ENCODE results near the gene MRPL24.
"Not testable (repeated sequence)": the region's sequence is repeated elsewhere in the genome, so short reads cannot be mapped to it uniquely, and the experiment has no call there.

Gene MRPL24

GRCh38 chr1:156740741-156741480 is at the start of gene MRPL24:
TSS of gene MRPL24 (minus strand) at chr1:156741088. CDS start at chr1:156738704, 2,384 bp downstream.
- DNase-seq (ENCODE audit: low spot score): peak; percentile 97

- no peak for DNase-seq (ENCODE audit: low spot score)
Measured at GRCh38 chr1:156789621-156790318, 48.9 kb upstream of the MRPL24 start.

- no peak for DNase-seq (ENCODE audit: low spot score)
Measured at GRCh38 chr1:156788136-156788535, 47.2 kb upstream of the MRPL24 start.

DNA sequence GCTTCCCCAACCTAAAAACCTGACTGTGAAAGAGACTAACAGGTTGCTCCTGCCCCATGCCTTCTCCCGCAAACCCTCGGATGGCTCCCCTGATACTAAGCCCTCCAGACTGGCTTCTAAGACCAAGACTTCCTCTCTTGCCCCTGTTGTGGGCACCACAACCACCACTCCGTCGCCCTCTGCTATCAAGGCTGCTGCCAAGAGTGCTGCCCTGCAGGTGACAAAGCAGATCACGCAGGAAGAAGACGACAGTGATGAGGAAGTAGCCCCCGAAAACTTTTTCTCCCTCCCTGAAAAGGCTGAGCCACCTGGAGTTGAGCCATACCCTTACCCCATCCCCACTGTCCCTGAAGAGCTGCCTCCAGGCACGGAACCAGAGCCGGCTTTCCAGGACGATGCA is 45.8 kb upstream of the MRPL24 start:
- no peak for DNase-seq (ENCODE audit: low spot score)

- DNase-seq (ENCODE audit: low spot score): no peak
Measured at GRCh38 chr1:156785458-156785857, 44.6 kb upstream of the MRPL24 start.

DNA sequence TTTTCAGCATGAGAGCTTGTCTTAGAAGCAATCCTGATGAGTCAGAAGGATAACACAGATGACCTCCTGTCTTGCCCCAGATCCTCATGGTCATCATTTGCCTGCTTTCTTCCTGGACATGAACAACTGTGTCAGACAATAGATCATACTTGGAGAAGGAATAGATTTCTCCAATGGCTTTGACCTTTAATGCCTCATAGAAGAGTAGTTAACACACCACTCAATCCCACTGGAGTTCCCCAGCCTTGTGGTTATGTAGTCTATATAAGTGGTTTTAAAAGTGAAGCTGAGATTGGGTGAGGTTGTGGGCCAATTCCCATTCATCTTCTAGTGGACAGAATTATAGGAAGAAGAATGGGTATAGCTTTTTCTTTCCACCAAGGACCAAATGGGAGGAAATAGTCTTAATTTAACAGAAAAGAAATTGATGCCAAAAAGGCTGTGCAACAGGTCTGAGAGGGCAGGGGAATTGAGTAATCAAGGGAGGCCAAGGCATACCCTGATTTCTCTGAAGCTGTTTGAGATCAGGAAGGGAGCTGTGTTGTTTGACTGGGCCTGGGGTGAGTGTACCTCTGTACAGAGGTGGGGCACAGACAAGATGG is 40.8 kb upstream of the MRPL24 start:
- DNase-seq (ENCODE audit: low spot score): peak; percentile 60

DNA sequence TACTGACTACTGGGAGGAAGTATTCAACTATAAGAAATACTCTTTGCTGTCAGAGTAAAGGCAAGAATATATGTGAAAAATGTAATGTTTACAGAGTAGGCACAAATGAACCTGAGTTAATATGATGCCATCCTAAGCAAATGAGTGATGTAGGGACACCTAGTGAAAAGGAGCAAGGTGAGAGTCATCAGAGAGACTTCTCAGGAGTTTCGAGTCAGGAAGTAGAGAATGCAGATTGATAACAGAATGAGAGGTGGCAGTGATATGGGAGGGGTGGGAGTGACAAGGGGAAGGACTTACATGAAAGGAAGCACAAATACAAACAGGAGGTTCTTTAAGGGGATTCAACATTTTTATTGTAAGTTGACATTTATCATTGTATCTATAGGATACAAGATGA is 36.7 kb upstream of the MRPL24 start:
- no peak for DNase-seq (ENCODE audit: low spot score)

DNA sequence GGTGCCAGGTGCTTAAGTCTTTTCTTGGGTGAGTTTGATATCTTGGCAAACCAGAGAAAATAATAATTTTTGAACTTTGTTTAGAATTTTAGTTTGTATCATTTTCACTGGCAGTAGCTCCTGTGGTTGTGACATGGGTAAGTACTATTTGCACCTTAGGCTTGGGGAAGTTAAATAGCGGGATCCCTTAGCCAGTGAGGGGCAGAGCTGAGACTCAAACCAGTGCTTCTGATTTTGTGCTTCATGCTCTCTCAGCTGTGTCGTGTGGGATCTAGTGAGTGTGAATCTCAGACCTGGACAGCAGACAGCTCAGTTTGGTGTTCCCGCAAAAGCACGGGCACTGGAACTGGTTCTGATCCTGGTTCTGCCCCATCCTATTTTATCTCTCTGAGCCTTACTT is 36.1 kb upstream of the MRPL24 start:
- DNase-seq (ENCODE audit: low spot score): no peak

- DNase-seq (ENCODE audit: low spot score): no peak
Measured at GRCh38 chr1:156775799-156776198, 34.9 kb upstream of the MRPL24 start.

DNA sequence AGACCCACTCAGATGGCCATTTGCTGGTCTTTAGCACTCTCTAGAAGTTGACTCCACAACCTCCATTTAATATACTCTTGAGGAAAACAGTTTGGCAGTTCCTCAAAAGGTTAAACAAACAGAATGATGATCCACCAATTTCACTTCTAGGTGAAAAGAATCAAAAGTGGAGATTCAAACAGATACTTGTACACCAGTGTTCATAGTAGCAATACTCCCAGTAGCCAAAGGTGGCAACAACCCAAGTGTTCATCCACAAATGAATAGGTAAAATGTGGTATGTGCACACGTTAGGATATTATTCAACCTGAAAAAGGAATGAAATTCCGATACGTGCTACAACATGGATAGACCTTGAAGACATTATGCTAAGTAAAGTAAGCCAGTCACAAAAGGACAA is 32.7 kb upstream of the MRPL24 start:
- no peak for DNase-seq (ENCODE audit: low spot score)

- DNase-seq (ENCODE audit: low spot score): no peak
Measured at GRCh38 chr1:156772728-156773497, 32.0 kb upstream of the MRPL24 start.

- no peak for DNase-seq (ENCODE audit: low spot score)
Measured at GRCh38 chr1:156772222-156772621, 31.3 kb upstream of the MRPL24 start.

DNA sequence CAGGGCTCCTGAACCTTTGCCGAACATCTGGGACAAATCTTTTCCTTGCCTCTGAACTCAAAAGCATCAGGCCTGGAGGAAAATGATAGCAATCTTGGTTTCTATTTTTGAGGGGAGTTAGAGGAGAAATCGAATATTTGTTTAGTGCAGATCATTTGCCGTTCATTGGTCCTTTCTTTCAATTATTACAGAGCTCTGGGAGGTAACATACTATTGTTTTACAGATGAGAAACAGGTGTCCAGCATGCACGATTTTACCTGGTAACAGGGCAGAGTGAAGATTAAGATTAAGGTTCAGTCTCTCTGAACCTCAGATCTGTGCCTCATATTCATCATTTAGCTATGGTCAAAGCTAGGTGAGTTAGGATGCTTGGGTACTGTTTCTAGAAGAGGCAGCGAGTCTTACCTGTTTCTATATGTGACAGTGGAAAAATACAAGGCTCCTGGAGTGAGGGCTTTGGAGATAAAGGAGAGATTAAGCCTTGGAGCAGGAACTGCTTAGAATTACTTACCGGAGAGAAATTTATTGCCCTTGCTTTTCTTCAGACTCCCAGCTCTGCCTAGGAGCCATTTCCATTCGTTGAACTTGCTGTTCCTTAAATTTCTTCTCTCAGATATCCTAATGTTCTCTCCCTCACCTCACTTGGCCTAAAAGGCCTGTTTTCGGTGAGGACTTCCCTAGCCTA is 27.9 kb upstream of the MRPL24 start:
- no peak for DNase-seq (ENCODE audit: low spot score)

- no peak for DNase-seq (ENCODE audit: low spot score)
Measured at GRCh38 chr1:156767879-156768604, 27.2 kb upstream of the MRPL24 start.

DNA sequence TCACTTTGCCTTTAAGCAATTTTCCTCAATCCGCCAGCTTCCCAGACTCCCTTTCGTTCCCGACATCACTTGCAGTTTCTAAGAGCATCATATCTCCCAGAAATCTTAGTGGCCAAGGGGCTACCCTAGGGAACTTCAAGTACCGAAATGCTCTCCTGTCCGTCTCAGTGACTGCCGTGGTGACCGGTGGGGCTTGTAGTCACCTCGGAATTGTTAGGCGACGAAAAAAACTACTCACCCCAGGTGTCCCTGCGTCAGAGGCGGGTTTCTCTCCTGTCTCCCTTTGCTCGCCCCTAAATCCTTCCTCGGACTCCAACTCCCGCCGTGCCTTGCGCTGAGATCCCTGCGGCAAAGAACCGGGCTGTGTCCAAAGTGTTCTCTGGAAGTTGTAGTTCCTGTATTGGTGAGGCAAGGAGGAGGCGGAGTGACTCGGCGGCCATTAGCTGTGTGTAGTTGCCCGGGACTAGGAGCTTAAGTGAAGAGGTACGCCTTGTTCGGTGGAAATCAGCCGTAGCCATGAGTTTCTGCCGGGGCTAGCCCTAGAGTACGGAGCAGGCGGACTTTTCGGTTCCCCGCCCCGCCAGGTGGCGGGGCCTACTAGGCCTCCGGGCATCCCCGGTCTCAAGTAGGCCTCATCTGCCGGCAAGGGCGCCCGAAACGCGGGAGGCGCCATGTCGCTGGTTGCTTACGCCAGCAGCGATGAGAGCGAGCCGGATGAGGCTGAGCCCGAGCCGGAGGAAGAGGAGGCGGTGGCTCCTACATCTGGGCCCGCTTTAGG is 26.4 kb upstream of the MRPL24 start, which contains the start of gene PRCC:
TSS of gene PRCC (plus strand) at position 435 of the 778 bp plus-strand sequence. CDS start at position 672, 237 bp downstream.
- DNase-seq (ENCODE audit: low spot score): peak; percentile 95

DNA sequence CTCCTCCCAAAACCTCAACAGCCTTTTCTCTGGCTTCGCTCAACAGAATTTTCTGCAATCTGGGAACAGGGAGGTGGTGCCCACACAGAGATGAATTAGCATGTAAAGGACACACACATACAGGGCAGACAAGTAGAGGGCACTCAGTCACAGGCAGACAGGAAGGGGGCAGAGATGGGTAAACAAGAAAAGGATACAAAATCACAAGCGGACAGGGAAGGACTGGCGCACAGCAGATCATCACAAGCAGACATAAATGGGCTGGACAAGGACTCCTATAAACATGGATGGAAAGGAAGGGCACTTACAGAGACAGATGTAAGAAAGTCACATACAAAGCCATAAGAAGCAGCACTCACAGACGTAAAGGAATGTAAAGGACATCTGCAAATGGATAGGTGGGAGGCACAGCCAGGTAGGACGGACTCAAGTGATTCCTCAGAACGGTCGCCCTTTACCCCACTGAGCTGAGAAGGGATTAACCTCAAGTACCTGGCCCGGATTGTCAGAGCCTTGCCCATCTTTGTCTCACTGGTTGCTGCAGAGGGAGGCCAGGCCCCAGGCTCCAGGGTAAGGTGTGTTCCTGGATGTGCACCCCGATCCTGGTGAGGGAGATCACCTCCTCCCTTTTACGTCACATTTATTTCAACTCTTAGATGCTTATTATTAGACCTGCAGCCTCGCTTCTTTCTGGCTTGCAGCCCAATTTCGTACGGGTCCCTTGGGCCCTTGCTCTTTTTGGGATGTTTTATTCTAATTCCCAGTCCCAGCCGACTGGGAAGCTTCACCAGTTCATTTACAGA is 25.6 kb upstream of the MRPL24 start:
- DNase-seq (ENCODE audit: low spot score): no peak

DNA sequence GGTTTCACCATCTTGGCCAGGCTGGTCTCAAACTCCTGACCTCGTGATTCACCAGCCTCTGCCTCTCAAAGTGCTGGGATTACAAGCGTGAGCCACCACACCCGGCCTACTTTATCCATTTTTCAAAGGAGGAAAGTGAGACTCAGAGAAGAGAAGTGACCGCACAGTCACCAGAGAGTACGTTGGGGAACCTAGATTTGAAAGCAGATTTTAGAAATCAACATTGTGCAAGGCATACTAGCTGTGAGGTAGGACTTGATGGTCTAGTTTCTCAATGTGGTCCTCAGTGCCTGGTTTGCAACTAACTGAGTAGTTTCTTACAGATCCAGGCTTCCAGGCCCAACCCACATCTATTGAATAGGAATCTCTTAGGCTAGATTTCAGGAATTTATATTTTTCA is 24.8 kb upstream of the MRPL24 start:
- no peak for DNase-seq (ENCODE audit: low spot score)

- DNase-seq (ENCODE audit: low spot score): not testable (repeated sequence)
Measured at GRCh38 chr1:156765136-156765535, 24.2 kb upstream of the MRPL24 start.

DNA sequence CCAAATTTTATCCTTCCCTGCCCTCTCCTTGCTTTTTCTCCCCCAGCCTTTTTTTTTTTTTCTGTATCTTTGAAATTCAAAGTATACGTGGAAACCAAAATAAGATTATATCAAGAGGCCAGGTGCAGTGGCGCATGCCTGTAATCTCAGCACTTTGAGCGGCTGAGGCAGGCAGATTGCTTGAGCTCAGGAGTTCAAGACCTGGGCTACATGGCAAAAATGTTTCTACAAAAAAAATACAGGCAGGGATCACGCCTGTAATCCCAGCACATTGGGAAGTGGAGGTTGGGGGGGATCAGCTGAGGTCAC is 19.9 kb upstream of the MRPL24 start:
- DNase-seq (ENCODE audit: low spot score): no peak
